HG03280 (cell line): ENCODE data around the gene CCDC33.

ENCODE experiments used
- ATAC-seq: cut with Tn5 transposase; IDR thresholded peaks from one replicate; pipeline ENCODE4 v1.9.1; 2021; ENCODE audit warnings: mild to moderate bottlenecking, moderate library complexity; ENCODE audit not compliant: unreplicated experiment

CCDC33 gene

DNA sequence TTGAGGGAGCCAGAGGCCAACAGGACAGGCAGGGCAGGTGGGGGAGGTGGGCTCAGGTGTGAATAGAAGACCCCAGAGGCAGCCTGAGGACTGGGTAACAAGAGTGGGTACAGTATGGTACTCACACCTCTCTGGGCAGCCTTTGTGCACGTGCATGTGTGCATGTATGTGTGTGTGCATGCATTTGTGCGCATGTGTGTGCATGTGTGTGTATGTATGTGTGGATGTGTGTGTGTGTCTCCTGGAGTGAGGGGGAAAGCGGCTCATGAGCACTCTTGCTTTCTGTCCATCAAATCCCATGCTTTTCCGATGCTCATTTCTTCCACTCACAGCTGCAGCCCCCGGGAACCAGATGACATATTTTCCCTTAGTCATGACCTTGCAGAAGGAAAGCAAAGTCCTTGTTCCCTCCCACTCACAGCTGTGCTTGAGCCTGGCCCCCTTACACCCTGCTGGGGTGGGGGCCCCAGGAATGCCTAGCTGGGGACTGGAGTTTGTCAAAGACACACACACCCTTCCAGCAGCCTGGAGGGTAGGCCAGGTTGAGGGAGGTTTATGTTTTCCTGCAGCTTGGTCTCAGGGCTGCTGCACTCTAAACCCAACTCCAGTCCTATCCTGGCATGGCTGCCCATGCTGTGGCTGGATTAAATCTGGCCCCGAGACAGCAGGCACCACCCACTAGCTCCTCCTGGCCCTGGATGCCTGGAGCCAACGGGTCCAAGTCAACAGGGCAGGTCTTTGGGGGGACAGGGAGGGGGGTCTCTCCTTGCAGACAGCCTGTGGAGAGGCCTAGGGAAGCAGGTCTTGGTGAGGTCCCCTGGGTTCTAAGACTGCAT lies 22.5 kb downstream of the CCDC33 start:
- no peak for ATAC-seq

DNA sequence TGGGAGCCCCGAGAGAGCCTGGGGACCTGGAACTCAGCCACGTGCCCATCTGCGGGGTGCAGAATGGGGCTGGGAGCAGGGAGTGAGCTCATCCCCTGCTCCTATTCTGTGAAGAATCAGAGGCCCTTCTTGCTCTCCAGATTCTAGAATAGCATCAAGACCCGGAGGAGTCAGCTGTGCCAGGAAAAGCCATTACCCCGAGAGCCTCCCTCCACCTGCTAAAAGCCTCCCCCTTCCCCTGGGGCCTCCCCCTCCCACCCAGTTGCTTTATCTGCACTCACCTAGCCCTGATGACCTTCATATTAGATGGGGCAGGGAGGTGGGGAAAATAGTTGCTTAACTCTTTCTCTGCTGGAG lies 23.1 kb downstream of the CCDC33 start:
- ATAC-seq, result no peak

DNA sequence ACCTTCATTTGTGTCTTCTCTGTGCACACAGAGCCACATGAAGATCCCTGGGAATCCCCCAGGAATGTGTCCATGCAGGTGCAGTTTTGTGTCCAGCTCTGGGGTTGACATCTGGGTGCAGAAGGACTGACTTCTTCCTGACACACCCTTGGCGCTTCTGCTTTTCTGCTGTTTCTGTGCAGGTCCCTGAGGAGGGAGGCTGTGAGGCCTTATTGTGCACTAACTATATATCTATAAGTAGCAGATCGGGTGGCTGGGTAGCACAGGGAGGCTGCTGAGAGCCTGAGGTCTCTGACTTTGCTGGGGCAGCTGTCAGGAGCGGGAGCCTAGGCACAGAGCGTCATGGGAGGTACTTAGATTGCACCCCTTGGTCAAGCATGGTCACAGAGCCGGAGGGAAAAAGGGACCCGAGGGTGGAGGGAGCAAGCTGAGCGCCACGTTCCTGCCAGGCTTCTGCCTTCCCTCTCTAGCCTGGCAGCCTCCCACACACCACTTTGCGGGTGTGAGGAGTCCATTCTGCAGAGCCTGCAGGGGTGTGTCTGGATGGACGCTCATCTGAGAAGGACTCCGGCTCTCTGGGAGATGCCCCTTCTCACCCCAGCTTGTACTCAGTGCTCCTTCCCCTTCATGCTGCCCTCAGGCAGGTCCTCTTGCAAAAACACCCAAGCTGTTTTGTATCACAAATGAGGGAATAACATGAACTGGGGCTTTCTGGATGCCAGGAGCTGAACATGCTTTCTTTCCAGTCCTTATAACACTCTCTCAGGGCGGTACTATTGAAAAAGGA lies 23.9 kb downstream of the CCDC33 start:
- no peak for ATAC-seq

DNA sequence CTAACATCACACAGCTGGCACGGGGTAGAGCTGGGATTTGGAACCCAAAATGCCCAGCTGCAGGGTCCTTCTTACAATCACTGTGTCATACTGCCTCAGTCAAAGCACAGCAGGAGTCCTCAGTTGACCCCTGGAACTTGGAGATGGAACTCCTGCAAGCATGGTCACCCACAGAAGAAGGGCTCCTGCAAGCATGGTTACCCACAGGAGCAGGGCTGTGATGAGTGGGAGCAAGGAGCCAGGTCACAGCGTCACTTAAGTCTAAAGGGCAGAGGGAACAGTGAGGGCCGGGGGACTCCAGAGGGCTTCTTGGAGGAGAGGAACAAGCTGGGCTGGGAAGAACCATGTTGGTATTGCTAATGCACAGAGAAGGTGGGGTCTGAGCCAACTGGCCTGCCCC lies 24.9 kb downstream of the CCDC33 start:
- ATAC-seq, result no peak

DNA sequence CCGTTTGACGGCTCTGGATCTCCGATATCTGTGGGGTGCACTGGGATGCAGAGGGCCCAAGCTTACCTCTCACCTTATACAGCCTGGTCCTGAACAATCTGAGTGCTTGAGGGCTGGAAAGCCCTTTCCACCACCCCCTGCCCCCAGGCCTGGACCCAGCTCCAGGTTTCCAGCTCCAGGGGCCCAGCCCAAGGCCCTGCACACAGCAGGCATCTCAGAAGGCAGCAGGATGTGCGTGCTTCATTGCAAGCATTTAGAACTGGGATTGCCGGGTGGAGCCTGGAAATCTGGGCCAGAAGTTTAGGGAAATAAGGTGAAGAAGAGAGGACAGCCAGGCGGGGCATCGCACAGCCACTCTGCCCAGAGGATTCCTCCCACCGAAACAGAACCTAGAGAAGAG lies 25.6 kb downstream of the CCDC33 start:
- ATAC-seq, result no peak

DNA sequence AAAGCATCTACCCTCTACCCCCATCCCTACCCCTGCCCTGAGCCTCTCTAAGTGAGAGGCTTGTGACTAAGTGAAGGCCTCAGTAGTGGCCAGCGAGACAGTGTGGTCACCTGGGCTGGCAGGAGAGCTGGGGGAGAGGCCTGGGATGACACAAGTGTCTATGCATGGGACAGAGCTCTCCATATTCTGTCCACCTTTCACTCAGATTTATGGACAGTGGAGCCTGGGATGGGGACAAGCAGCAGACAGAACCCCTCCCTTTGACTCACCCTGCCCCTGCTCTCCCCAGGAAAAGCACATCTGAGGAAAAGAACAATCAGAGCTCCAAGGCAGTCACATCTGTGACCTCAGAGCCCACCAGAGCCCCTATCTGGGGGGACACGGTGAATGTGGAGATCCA lies 26.0 kb downstream of the CCDC33 start:
- no peak for ATAC-seq

DNA sequence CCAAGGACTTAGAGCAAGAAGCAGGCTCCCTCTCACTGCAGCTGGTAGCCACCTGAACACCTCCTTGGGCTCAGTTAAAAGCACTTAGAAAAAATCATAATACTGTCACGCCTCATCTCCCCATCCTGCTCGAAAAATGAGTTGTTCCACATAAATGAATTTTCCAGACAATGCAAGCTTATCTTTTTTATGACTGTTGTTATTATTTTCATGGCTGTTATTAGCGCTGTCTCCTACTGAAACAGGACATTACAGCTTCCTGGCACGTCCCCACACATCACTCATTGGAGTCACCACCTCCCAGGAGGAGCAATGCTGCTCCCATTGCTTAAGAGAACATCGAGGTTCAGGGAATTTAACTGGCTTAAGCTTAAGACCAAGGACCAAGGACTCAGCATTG lies 26.5 kb downstream of the CCDC33 start:
- ATAC-seq, result no peak

DNA sequence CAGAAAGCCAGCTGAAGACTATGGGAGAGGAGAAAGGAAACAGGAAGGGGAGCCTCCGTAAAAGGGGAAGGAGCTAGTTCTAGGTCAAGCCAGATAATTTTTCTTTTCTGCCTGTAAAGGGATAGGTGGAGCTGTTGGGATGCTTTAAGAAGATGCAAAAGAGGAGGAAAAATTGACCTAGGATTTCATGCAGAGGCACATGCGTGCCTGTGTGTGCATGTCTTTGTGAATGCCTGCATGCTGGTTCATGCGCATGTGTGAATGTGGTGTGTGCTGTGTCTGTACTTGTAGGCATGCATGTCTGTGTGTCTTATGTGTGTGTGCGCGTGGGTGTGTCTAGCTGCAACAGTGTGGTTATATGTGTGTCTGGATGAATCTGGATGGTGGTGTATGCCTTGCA lies 27.3 kb downstream of the CCDC33 start:
- no peak for ATAC-seq

DNA sequence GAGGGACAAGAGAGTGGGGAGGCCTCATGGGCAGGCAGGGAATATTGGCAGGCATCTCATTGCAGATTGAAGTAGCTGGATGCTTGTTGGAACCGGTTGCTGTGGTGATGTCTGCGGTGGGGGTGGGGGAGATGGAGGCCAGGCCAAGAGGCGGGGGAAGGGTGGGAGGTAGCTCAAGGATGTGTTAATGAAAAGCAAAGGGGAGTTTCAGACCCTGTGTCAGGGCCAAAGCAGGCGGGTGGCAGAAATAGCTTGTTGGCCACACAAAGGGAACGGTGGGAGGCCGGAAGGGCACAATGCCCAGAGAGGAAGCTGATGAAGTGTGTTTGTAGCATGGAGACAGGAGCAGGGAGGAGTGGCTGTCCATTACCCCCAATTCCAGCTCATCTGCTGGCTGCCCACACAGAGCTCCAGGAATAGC lies 28.0 kb downstream of the CCDC33 start:
- no peak for ATAC-seq

DNA sequence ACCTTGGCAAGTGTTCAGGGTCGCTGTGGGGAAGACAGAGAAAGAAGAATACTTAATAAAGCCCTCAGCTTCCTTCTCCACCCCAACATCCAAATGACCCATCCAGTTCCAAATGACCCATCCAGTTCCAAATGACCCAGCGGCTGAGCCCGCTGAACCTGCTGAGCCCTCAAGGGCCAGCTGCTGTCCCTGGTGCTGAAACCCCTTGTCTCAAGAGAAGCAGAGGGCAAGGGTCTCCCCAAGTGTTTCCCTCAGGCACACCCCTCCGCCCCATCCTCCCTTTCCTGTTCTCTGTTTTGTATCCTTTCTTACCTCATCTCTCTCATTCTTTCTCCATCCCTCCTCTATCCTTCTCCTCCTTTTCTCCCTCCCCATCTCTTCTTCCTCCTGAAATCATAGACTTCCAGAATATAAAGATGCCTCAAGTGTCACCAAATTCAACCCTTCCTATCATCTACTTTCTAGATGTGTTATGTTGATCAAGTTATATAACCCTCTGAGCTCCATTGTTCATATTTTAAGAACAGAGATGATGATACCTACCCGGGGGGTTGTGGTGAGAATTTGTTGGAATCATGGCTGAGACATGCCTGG lies 29.0 kb downstream of the CCDC33 start:
- no peak for ATAC-seq

DNA sequence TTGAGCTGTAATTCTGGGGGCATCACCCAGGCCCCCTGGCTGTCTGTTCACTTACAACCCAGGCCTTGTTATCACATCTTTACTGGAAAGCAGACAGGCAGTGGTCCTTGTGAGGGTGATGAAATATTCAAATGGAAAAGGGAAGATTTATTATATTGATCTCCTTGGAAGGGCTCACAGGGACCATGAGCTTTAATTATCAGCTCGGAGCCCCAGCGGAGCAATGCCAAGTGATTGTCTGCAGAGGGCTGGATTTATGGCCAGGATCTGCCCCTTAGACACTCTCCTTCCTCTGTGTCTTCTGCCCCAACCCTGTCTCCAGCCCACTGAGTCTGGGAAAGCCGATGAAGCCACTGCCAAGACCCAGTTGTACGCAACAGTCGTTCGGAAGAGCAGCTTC lies 31.9 kb downstream of the CCDC33 start:
- no peak for ATAC-seq

DNA sequence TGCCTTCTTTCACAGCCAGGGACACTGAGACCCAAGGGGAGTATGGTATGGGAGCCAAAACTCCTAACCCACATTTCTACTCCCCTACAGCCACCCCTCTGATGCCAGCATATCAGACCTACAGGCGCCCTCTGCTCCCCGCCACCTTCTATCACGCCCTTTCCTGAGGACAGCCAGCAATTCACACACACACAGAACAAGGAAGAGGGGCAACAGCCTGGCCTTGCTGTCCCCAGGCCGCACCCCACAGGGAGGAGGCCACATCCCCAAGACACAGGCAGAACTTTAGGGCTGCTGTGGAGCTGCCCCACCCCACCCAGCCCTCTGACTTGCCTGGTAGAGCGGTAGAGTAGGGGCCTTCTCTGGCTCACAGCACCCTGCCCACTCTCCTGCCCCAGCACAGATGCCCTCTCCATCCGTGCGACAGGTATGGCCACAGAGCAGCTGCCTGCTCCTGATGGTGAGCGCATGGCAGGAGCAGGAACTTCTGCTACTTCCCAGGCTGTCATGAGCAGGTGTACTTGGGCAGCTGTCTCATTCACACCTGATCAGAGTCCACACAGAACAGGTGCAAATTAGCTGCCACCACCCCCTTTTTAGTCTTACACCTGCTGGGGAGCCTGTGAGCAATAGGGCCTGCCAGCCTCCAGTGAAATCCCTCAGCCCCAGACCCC lies 33.4 kb downstream of the CCDC33 start:
- ATAC-seq, result no peak

DNA sequence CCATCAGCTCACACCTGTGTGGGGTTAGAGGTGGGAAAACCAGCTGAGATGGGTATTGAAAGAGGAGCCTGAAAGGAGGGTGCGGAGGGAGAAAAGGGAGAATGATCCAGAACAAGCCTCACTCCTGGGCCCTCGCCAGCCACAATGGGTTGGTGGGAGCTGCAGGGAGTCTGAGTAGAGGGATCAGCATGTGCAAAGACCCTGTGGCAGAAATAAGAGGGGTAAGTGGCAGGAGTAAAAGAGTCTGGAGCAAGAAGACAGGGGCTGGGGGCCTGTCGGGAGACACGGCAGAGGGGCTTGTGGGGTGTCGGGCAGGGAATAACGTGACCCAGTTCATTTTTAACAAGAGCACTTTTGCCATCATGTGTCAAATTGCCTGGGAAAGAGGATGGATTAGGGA lies 34.0 kb downstream of the CCDC33 start:
- no peak for ATAC-seq

DNA sequence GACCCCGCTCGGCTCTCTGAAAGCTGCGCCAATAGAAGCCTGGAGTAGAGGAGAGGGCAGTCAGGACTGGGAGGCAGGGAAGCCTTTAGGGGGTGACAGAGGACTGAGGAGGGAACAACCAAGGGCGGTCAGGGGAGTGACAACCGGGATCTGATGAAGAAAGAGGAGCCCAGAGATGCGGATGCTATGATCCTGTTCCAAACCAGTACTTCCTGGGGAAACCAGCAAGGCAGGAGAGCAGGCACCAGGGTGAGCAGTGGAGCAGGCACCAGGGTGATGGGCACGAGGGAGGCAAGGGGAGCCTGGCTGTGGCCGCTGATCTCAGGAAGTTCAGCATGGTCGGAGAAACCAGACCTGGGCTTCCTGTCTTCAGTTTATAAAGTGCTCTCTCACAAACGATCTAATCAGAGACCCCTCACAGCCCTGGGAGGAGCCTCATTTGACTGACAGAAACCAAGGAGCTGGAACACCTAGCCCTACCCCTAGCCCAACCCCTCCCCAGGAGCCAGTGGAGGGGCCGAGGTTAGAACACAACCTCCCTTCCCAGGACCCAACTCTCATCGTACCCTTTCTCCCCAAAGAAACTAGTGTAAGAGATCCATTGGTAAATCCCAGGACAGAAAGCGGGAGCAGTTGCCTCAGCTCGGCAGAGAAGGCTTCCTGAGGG lies 34.9 kb downstream of the CCDC33 start:
- no peak for ATAC-seq

DNA sequence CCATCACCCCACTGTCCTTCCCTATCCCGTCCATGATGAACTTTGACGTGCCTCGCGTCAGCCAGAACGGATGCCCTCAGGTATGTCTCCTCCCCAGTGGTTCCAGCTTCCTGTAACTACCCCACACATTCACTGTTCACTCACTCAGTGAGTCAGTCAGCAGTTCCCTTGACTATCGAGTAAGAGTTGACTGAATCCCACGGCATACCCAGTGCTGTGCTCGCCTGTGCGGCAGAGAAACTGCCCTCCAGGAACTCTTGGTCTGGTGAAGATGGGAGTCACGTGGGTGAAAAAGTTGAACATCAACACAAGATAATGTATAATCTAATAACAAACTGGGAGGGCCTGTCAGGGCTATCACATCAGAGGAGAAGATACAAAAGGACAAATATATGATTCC lies 36.7 kb downstream of the CCDC33 start:
- ATAC-seq, result no peak

DNA sequence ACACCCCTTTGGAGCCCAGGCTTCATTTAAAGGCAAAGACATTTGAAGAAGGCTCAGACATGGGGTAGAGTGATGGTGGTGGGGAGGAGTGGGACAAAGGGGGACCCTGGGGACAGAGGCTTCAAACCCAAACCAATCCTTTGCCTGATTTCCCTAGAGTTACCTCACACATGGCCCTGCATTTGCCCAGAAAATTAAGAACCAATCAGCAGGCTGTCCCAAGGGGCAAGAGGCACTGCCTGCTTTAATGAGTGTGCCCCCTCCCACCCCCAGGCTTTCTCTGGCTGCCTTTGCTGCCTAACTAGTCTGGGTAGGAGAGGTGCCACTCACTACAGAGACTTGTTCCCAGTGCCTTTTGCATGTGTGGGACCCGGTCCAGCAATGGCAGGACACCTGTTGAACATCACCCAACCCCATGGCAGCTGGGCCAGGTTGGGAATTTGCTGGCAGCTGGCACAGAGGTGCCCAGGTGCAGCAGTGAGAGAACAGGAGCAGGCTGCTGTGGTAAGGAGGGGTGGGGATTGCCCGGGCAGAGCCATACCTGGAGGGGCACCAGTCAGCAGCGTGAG lies 38.4 kb downstream of the CCDC33 start:
- ATAC-seq, result no peak

DNA sequence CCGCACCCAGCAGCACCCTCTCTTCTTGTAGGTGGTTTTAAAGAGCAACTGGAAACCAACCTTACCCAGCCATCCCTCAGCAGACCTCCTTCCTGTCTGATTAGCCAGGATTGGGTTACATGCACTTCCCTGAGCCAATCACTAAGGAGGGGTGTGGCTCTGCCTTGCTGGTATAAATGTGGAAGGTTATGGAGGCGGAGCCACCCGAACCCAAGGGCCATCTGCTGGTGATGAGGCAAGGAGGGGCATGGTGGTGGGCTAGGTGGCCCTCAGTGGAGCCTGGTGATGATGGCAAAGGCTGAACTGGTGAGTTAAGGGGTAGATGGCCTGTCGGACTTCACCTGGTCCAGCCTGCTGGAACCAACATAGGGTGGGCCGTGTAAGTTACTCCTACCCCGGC lies 39.8 kb downstream of the CCDC33 start:
- no peak for ATAC-seq

DNA sequence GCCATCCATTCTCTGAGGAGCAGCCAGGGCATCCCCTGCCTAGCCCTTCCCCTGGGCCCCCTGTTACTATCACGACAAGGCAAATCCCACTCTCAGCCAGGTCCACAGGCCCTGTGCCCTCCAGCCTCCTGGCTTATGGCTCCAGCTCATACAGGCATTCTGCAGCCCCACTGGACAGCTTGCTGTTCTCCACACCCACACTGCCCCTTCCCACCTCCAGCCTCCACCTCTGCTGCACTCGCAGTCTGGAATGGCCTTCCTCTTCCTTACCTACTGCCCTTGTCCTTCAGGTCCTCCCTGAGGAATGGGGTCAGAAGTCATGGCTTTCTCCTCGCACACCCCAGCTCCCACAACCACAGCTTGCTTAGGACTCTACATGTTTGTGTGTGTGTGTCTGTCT lies 40.4 kb downstream of the CCDC33 start:
- no peak for ATAC-seq

DNA sequence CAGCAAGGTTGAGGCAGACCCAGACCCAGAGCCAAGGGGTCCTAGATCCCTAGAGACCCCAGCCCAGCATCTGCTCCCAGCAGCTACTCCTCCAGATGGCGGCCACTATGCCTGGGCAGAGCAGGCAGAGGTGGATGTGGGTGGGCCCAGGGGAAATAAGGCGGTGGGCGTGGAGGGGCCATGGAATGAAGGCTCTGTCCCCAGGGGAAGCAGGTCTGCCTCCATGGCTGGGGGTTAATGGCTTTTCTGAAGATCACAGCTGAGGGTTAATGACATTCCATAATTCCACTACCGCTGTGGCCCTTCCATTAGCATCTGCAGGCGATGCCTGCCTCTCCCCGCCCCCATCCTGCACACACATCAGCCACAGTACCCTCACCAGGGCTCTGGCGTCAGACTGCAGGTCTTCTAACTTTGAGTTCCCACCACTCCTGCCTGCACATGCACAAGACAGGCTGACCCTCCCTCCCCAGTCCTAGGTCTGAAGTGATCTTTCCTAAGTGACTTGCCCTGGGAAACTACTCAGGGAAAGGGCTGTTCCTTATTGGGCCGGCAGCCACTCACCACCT lies 41.2 kb downstream of the CCDC33 start:
- ATAC-seq, result no peak

DNA sequence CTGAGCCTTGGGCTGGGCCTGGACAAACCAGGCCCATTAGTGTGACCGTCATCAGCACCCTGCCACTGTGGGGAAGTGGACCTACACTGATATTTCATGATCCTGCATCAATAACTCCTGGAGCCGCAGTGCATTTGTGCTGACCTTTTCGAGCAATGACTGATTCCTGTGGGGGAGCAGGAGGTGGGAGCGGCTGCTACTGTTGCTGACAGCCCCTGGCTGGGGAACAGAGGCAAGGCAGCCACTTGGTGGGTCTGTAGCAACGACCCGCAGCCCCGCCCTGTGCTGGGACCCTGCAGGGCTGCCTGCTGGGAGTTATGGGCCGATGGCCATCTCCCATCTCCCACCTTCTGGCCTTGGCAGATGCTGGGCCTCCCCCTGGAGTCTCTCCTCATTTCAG lies 42.1 kb downstream of the CCDC33 start:
- no peak for ATAC-seq
